Esophagus squamous epithelium (tissue), 5 donors: ENCODE results near the gene DCP1B. TPM values are rescaled to one million over a fixed set of nuclear protein-coding genes. Genes with fewer than 3 reads are reported as not detected.
A peak's percentile ranks its signal among the peaks of the same experiment; 100 is the strongest.

Experiments
- DNase-seq: peaks from one replicate; lab custom pipeline; 2025; lab: John Stamatoyannopoulos, UW
- H3K27ac ChIP-seq, 4 donors: fragments of 200-600 bp; sonication (generic); one replicate each; pipeline ENCODE4 v1.5.1; 2016 to 2019; ENCODE audit warnings: mild to moderate bottlenecking in 1 of 4
- H3K27me3 ChIP-seq, 4 donors: fragments of 200-600 bp; sonication (generic); 1 replicate in 3 of 4; 2 replicates in 1 of 4; pipeline versions ENCODE4 v1.5.1 to v1.6.0; 2017 to 2021; ENCODE audit warnings: antibody characterized with exemption in 1 of 4
- H3K36me3 ChIP-seq, 3 donors: fragments of 200-600 bp; sonication (generic); one replicate each; pipeline ENCODE4 v1.5.1; 2016 to 2019
- H3K4me1 ChIP-seq, 3 donors: fragments of 200-600 bp; sonication (generic); one replicate each; pipeline ENCODE4 v1.5.1; 2017 to 2019
- H3K4me3 ChIP-seq, 4 donors: fragments of 200-600 bp; sonication (generic); 1 replicate in 3 of 4; 2 replicates in 1 of 4; pipeline ENCODE4 v1.5.1; 2016 to 2019; ENCODE audit warnings: mild to moderate bottlenecking in 2 of 4, moderate library complexity in 1 of 4
- H3K9me3 ChIP-seq, 3 donors: fragments of 200-600 bp; sonication (generic); one replicate each; pipeline ENCODE4 v1.5.1; 2016 to 2019
- CTCF ChIP-seq, 6 experiments: fragments of 450-650 bp in 4 of 6; fragments of 200-600 bp in 2 of 6; sonication (generic) in 2 of 6; IDR thresholded peaks; one replicate each; pipeline ENCODE4 v1.5.1; 2016 to 2019; ENCODE audit warnings: antibody characterized with exemption in 6 of 6, mild to moderate bottlenecking in 4 of 6, moderate library complexity in 4 of 6
- POLR2A ChIP-seq, 4 donors: fragments of 450-650 bp; IDR thresholded peaks; one replicate each; pipeline ENCODE4 v1.6.1; 2017; ENCODE audit warnings: antibody characterized with exemption in 4 of 4, mild to moderate bottlenecking in 4 of 4, moderate library complexity in 3 of 4
- WGBS, 2 donors: methylation state at CpG; one replicate each; pipeline ENCODE4 v1.1.5; 2018; 5-methylcytosine and 5-hydroxymethylcytosine counted together
- intact Hi-C: fragments of 100-400 bp; cut with DNase I; formaldehyde crosslinking; loops from one replicate; pipeline ENCODE4 v1.15.0; 2022
- total RNA-seq, 4 donors: library from RNA; depleted of rRNA; stranded (reverse); fragments of >200 nt; gene quantifications; one replicate each; pipeline ENCODE4 v1.1.0, GENCODE V29; 2016
- donor health status: DM: yes; HTN: yes; CAD: no.

Gene DCP1B
- total RNA-seq: 10 to 100 TPM in 2 of 4 donors, 1 to 10 TPM in 2; 4.0 to 15.5 (median 10.8) TPM

- intact Hi-C loops: no loop called here
- 5% methylated on average over 23 to 32 of the region's 55 CpGs for WGBS, 2 donors
- H3K27me3 ChIP-seq: no peaks in the 10 kb centered on the region
- no peaks in the 10 kb centered on the region for H3K36me3 ChIP-seq
- peak within 1 kb of the TSS; percentile 66 to 92 (median 84) for H3K4me3 ChIP-seq
- H3K4me1 ChIP-seq: peaks cover 0 to 40% (median 7%) of the 10 kb centered on the region in 3 donors
- TF ChIP-seq CTCF (IDR thresholded peaks at IDR 0.05) (peak in 1 of 6 experiments; percentile 11), POLR2A (IDR thresholded peaks at IDR 0.05) (peak in 2 of 4 donors; percentile 44 to 75)
- H3K27ac ChIP-seq: peak within 1 kb of the TSS; percentile 87 to 97 (median 90)
- DNase-seq: peak; percentile 82
- no peaks in the 10 kb centered on the region for H3K9me3 ChIP-seq
These were observed at the start of gene DCP1B for GRCh38 chr12:2004113-2004929. Gene DCP1B (minus strand): TSS chr12:2004457. CDS start chr12:2004431, 26 bp downstream.

GRCh38 chr12:2053691-2054090, 49.4 kb upstream of the DCP1B start:
- Histone ChIP-seq H3K27ac (peak overlapping the region; percentile 40 to 89 (median 75)), H3K4me1 (peaks cover 0 to 42% (median 13%) of the 10 kb centered on the region in 3 donors), H3K9me3 (no peaks in the 10 kb centered on the region), H3K36me3 (no peaks in the 10 kb centered on the region), H3K27me3 (peaks cover 0 to 89% (median 0%) of the 10 kb centered on the region in 4 donors), H3K4me3 (peak overlapping the region; percentile 41 to 74 (median 52))
- no CpG with 5 or more reads among the region's 60 CpGs for WGBS, 2 donors
- no peak for DNase-seq
- TF ChIP-seq CTCF (IDR thresholded peaks at IDR 0.05) (no peak), POLR2A (IDR thresholded peaks at IDR 0.05) (no peak)
- intact Hi-C loops: loop anchor here (5.0 kb wide), 1 partner anchor 529 kb away; no protein-coding TSS in a partner anchor

GRCh38 chr12:2052826-2053678, 48.8 kb upstream of the DCP1B start, which contains the start of gene CACNA1C:
Gene CACNA1C (plus strand): TSS chr12:2052987. CDS start chr12:2053563, 576 bp downstream.
- intact Hi-C loops: loop anchor here (5.0 kb wide), 1 partner anchor 529 kb away; no protein-coding TSS in a partner anchor

More at GRCh38 chr12:2052826-2053678, 48.8 kb upstream of the DCP1B start, which contains the start of gene CACNA1C:
- peaks cover 0 to 94% (median 0%) of the 10 kb centered on the region in 4 donors for H3K27me3 ChIP-seq
- 0 to 1% methylated on average over 3 to 25 of the region's 90 CpGs for WGBS, 2 donors
- peak within 1 kb of the TSS; percentile 40 to 89 (median 75) for H3K27ac ChIP-seq
- no peaks in the 10 kb centered on the region for H3K9me3 ChIP-seq
- H3K4me3 ChIP-seq: peak within 1 kb of the TSS; percentile 41 to 74 (median 52)
- H3K36me3 ChIP-seq: no peaks in the 10 kb centered on the region
- TF ChIP-seq CTCF (IDR thresholded peaks at IDR 0.05) (peak in 3 of 6 experiments; percentile 27 to 40 (median 30)), POLR2A (IDR thresholded peaks at IDR 0.05) (peak in 2 of 4 donors; percentile 45)
- H3K4me1 ChIP-seq: peaks cover 0 to 42% (median 13%) of the 10 kb centered on the region in 3 donors
- DNase-seq: no peak
